Measurements from ENCODE around the gene IQSEC1.

Gene IQSEC1

GRCh38 chr3:13085081-13085845 is 12.0 kb upstream of the IQSEC1 start:
- FAIRE-seq, result no peak

GRCh38 chr3:13083898-13084297 is 10.7 kb upstream of the IQSEC1 start:
- FAIRE-seq, result no peak

GRCh38 chr3:13083254-13083653 is 10.0 kb upstream of the IQSEC1 start:
- no peak for FAIRE-seq

- no peak for FAIRE-seq
Observed at GRCh38 chr3:13082677-13083076, 9.4 kb upstream of the IQSEC1 start.

- no peak for FAIRE-seq
Observed at GRCh38 chr3:13081603-13082360, 8.6 kb upstream of the IQSEC1 start.

- FAIRE-seq, result no peak
Observed at GRCh38 chr3:13080591-13080990, 7.4 kb upstream of the IQSEC1 start.

GRCh38 chr3:13080026-13080425 is 6.8 kb upstream of the IQSEC1 start:
- no peak for FAIRE-seq

- FAIRE-seq, result no peak
Observed at GRCh38 chr3:13079510-13079909, 6.3 kb upstream of the IQSEC1 start.

- FAIRE-seq, result no peak
Observed at GRCh38 chr3:13079051-13079450, 5.8 kb upstream of the IQSEC1 start.

GRCh38 chr3:13078163-13078905 is 5.1 kb upstream of the IQSEC1 start:
- FAIRE-seq, result no peak

- no peak for FAIRE-seq
Observed at GRCh38 chr3:13077431-13078162, 4.4 kb upstream of the IQSEC1 start.

GRCh38 chr3:13075986-13076654 is 2.9 kb upstream of the IQSEC1 start:
- no peak for FAIRE-seq

GRCh38 chr3:13075318-13075717 is 2.1 kb upstream of the IQSEC1 start:
- no peak for FAIRE-seq

- FAIRE-seq, result no peak
Observed at GRCh38 chr3:13074006-13074375, 762 bp upstream of the IQSEC1 start.

- no peak for FAIRE-seq
Observed at GRCh38 chr3:13072600-13073325, 466 bp downstream of the IQSEC1 start.

GRCh38 chr3:13072239-13072599 is 1.0 kb downstream of the IQSEC1 start:
- no peak for FAIRE-seq

GRCh38 chr3:13071695-13072094 is 1.5 kb downstream of the IQSEC1 start:
- no peak for FAIRE-seq

GRCh38 chr3:13070391-13071070 is 2.7 kb downstream of the IQSEC1 start:
- FAIRE-seq, result no peak

GRCh38 chr3:13069495-13069894 is 3.7 kb downstream of the IQSEC1 start:
- no peak for FAIRE-seq

- no peak for FAIRE-seq
Observed at GRCh38 chr3:13068269-13069010, 4.8 kb downstream of the IQSEC1 start.

Measured in colon (tissue), 2 donors.